Stimulated activated naive CD8-positive, alpha-beta T cell treated with anti-CD3 and anti-CD28 coated beads, Interleukin-15, amount 100 ng/mL, for 72 hours (primary cell): ENCODE measurements around the gene PPP2R1A.
"Not testable (repeated sequence)": the region's sequence is repeated elsewhere in the genome, so short reads cannot be mapped to it uniquely, and the experiment has no call there.

ENCODE experiments used
- ATAC-seq: fragments of 150-1000 bp; cut with Tn5 transposase; 2 replicates; pipeline ENCODE4 v1.10.0; 2021; ENCODE audit warnings: mild to moderate bottlenecking, moderate library complexity
- DNase-seq, 2 donors: peaks; one replicate each; pipeline ENCODE4 v3.0.0; 2021 to 2022
- H3K27ac Mint-ChIP-seq, 2 donors: one replicate each; pipeline ENCODE4 v1.8.0; 2022; ENCODE audit warnings: mild to moderate bottlenecking in 2 of 2, mixed read lengths in 2 of 2, moderate library complexity in 2 of 2
- H3K27me3 Mint-ChIP-seq: one replicate; pipeline ENCODE4 v1.8.0; 2022; ENCODE audit warnings: mixed read lengths
- H3K4me1 Mint-ChIP-seq: one replicate; pipeline ENCODE4 v1.8.0; 2022; ENCODE audit warnings: mild to moderate bottlenecking, mixed read lengths
- H3K4me3 Mint-ChIP-seq, 2 donors: one replicate each; pipeline ENCODE4 v1.8.0; 2022; ENCODE audit warnings: mild to moderate bottlenecking in 2 of 2, mixed read lengths in 2 of 2, moderate library complexity in 1 of 2
- H3K9me3 Mint-ChIP-seq, 2 donors: one replicate each; pipeline ENCODE4 v1.8.0; 2022; ENCODE audit warnings: mixed read lengths in 2 of 2

Gene PPP2R1A

DNA sequence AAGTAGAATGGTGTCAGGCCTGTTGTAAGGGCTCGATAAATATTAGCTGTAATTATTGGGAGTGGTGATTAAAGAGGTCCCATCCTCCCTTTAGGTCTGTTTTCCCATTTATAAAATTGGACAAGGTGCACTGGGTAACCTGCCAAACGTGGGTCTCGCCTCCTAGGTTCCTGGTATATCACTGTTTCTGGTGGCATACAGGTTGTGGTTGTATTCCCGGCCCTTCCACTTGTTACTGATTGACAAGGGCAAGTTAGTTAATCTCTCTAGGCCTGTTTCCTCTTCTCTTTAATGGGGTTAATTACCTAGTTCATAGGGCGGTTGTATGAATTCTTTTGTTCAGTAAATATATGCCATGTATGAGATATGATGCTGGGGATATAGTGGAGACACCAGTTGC lies 1.5 kb downstream of the PPP2R1A start:
- peak overlapping the region; percentile 98 to 100 for H3K4me3 Mint-ChIP-seq
- no peaks in the 10 kb centered on the region for H3K9me3 Mint-ChIP-seq
- H3K4me1 Mint-ChIP-seq, result peaks cover 47% of the 10 kb centered on the region
- no peaks in the 10 kb centered on the region for H3K27me3 Mint-ChIP-seq
- ATAC-seq, result no peak
- H3K27ac Mint-ChIP-seq, result peak overlapping the region in 1 of 2 donors; percentile 54
- no peak for DNase-seq

DNA sequence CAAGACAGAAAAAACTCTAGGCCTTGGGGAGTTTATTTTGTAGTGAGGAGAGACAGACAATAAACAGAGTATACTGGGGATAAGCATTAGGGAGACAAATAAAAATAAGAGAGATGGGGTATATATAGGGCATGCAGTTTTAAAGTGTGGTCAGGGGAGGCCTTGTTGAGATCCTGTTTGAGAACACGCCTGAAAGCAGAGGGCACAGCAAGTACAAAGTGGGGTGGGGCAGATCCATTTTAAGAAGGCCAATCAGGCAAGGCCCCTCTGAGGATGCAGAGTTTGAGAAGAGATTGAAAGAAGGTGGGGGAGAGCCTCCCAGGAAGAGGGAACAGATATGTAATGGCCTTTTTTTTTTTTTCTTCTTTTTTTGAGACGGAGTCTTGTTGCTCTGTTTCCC lies 2.1 kb downstream of the PPP2R1A start:
- peak overlapping the region in 1 of 2 donors; percentile 54 for H3K27ac Mint-ChIP-seq
- H3K27me3 Mint-ChIP-seq, result no peaks in the 10 kb centered on the region
- no peak for DNase-seq
- H3K9me3 Mint-ChIP-seq, result no peaks in the 10 kb centered on the region
- H3K4me3 Mint-ChIP-seq, result peak overlapping the region; percentile 98 to 100
- peaks cover 47% of the 10 kb centered on the region for H3K4me1 Mint-ChIP-seq
- ATAC-seq, result no peak

DNA sequence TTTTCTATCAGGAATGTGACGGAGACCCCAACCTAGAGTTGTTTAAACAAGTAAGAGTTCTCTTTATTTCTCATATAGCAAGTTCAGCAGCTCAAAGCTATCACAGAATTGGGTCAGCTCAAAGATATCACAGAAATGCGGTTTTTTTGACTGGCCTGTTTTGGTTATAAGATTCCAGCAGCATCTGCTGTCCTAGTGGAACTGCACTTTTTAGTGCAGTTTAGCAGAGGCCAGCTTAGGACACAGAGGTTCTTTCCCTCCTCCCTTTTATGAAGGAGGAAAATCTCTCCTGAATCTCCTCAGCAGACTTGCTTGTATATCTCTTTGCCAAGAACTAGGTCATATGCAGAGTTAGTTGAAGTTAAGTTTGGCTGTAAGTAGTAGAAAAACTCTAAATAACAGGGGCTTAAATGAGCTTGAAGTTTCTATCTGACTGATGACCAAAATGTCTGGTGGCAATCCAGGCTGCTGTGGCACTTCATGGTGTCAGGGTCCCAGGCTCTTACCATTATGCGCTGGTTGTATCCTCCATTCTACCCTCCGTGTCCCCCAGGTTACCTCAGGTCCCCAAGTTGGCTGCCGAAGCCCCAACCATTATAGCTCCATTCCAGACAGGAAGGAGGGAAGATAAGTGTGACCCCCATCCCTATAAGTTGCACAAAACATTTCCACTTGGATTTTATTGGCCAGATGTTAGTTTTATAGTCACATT lies 6.6 kb downstream of the PPP2R1A start:
- Mint-ChIP-seq H3K4me1 (peaks cover 53% of the 10 kb centered on the region), H3K4me3 (no peak overlapping the region), H3K27ac (no peak overlapping the region), H3K27me3 (no peaks in the 10 kb centered on the region), H3K9me3 (no peaks in the 10 kb centered on the region)
- DNase-seq (no peak), ATAC-seq (no peak)

DNA sequence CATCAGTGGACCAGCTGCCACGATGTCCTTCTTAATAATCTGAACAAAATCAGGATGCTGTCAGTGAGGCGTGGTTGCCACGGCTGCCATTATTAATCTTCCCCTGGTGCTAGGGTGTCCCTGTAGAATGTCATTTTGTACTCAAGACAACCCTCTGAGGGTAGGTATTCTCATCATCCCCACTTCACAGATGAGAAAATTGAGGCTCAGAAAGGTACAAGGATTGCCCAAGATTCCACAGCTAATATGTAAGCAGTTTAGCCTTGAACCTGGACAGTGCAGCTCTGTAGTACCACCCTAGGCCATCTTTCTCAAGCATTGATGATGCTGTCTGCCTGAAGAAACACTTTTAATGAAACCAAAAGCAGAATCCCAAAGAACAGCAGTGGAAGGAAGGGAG lies 8.1 kb downstream of the PPP2R1A start:
- no peak overlapping the region for H3K4me3 Mint-ChIP-seq
- DNase-seq (no peak), ATAC-seq (no peak)
- no peaks in the 10 kb centered on the region for H3K9me3 Mint-ChIP-seq
- no peaks in the 10 kb centered on the region for H3K27me3 Mint-ChIP-seq
- peaks cover 37% of the 10 kb centered on the region for H3K4me1 Mint-ChIP-seq
- peak overlapping the region; percentile 13 to 42 for H3K27ac Mint-ChIP-seq

DNA sequence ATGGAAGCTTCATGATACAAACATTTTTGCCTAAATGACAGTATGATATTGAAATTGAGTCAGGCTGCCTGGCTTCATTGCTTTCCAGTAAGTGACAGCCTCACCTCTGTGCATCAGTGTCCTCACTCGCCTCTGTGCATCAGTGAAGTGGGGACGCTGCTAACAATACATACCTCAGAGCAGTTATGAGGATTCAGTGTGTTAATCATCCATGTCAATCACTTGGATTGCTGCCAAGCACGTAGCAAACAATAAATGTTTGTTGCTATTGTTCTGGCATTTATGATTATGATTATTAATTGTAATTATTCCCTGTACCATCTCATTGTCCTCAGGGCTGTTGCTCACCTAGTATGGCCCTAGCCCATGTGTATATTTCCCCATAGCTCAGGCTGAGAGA lies 8.8 kb downstream of the PPP2R1A start:
- no peak overlapping the region for H3K27ac Mint-ChIP-seq
- H3K4me3 Mint-ChIP-seq, result no peak overlapping the region
- H3K27me3 Mint-ChIP-seq, result no peaks in the 10 kb centered on the region
- H3K4me1 Mint-ChIP-seq, result peaks cover 34% of the 10 kb centered on the region
- no peaks in the 10 kb centered on the region for H3K9me3 Mint-ChIP-seq
- no peak for DNase-seq
- no peak for ATAC-seq

DNA sequence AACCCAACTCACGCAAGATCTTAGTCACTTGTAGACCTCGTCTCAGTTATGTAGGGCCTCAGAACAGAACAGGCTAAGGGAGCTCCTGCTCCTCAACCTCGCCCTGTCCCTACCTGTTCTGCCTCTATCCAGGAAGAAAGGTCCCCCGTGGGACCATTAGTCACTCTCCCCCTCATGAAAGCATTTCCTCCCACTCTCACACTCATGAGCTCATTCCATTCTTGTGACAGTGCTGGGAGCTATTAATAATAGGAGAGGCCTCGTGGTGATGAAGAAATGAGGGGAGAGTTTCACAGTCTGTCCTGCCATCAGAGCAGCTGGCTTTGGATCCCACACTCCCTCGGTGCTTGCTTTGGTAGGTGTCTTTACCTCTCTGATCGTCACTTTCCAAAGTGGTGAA lies 10.2 kb downstream of the PPP2R1A start:
- Mint-ChIP-seq H3K9me3 (no peaks in the 10 kb centered on the region), H3K27ac (no peak overlapping the region), H3K4me1 (peaks cover 35% of the 10 kb centered on the region), H3K27me3 (no peaks in the 10 kb centered on the region), H3K4me3 (no peak overlapping the region)
- ATAC-seq, result no peak
- no peak for DNase-seq

DNA sequence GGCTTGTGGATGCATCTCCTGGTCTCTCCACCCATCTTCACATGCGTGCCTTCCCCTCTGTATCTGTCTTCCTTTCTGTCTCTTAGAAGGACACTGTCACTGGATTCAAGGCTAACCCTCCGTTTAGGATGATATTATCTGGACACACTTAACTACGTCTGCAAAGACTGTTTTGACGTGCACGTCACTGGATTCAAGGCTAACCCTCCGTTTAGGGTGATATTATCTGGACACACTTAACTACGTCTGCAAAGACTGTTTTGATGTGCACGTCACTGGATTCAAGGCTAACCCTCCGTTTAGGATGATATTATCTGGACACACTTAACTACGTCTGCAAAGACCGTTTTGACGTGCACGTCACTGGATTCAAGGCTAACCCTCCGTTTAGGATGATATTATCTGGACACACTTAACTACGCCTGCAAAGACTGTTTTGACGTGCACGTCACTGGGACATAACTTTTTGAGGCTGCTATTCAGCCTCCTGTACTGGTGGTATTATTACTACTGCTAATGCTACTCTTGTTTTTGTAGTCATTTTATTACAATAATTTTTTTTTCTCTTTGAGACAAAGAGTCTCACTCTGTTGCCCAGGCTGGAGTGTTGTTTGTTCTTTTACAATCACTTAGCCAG lies 11.0 kb downstream of the PPP2R1A start:
- not testable (repeated sequence) for H3K27ac Mint-ChIP-seq, H3K9me3 Mint-ChIP-seq, H3K4me3 Mint-ChIP-seq, ATAC-seq, DNase-seq, H3K27me3 Mint-ChIP-seq
- H3K4me1 Mint-ChIP-seq, result peaks cover 43% of the 10 kb centered on the region

DNA sequence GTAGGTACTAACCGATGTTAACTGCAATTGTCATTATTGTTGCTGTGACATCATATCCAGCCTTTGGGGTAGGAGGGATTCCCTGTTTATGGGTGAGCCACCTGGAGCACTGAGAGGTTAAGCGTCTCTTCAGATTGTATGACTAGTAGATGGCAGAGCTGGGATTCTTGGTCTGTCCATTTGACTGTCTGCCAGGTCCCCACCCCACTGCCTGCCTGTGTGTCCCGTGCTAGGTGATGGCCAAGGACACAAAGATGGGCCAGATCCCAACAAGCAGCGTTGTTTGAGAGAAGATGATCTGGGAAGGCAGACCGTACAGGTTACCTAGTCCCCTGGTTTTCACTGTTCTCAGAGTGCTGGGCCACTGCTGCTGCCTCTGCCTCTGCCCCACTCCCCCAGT lies 16.6 kb downstream of the PPP2R1A start:
- DNase-seq, result no peak
- no peak for ATAC-seq
- H3K4me3 Mint-ChIP-seq, result no peak overlapping the region
- H3K9me3 Mint-ChIP-seq, result no peaks in the 10 kb centered on the region
- H3K27ac Mint-ChIP-seq, result no peak overlapping the region
- no peaks in the 10 kb centered on the region for H3K27me3 Mint-ChIP-seq
- H3K4me1 Mint-ChIP-seq, result peaks cover 23% of the 10 kb centered on the region

DNA sequence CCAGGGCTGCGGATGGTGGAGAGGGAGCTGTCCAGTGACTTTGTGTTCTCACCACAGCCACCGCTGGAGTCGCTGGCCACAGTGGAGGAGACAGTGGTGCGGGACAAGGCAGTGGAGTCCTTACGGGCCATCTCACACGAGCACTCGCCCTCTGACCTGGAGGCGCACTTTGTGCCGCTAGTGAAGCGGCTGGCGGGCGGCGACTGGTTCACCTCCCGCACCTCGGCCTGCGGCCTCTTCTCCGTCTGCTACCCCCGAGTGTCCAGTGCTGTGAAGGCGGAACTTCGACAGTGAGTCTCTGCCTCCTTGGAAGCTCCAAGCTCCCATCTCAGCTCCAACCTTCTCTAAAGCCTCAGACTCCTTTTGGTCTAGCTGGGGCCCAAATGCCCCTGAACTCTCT lies 21.4 kb downstream of the PPP2R1A start:
- no peak overlapping the region for H3K4me3 Mint-ChIP-seq
- no peaks in the 10 kb centered on the region for H3K9me3 Mint-ChIP-seq
- DNase-seq, result no peak
- no peaks in the 10 kb centered on the region for H3K27me3 Mint-ChIP-seq
- H3K27ac Mint-ChIP-seq, result peak overlapping the region in 1 of 2 donors; percentile 24
- H3K4me1 Mint-ChIP-seq, result no peaks in the 10 kb centered on the region
- ATAC-seq, result no peak

DNA sequence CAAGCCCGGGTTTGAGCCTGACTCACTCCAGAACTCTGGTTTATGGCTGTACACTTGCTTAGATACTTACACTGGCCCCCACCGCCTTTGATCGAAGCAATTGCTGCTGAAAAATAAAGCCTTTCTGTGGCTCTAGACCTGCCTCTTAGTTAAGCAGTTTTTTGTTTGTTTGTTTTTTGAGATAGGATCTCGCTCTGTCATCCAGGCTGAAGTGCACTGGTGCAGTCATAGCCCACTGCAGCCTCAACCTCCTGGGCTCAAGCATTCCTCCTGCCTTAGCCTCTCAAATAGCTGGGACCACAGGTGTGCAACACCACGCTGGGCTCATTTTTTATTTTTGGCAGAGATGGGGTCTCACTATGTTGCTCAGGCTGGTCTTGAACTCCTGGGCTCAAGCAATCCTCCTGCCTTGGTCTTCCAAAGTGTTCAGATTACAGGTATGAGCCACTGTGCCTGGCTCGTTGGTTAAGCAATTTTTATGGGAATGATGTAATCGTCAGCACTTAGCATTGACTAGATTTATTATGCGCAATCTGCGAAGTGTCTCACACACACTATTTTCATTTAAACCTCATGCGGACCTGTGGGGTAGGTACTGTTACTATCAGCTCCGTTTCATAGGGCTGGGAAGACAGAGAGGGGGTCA lies 22.2 kb downstream of the PPP2R1A start:
- Mint-ChIP-seq H3K27ac (no peak overlapping the region), H3K4me1 (no peaks in the 10 kb centered on the region), H3K27me3 (no peaks in the 10 kb centered on the region), H3K9me3 (no peaks in the 10 kb centered on the region), H3K4me3 (no peak overlapping the region)
- no peak for ATAC-seq
- no peak for DNase-seq

DNA sequence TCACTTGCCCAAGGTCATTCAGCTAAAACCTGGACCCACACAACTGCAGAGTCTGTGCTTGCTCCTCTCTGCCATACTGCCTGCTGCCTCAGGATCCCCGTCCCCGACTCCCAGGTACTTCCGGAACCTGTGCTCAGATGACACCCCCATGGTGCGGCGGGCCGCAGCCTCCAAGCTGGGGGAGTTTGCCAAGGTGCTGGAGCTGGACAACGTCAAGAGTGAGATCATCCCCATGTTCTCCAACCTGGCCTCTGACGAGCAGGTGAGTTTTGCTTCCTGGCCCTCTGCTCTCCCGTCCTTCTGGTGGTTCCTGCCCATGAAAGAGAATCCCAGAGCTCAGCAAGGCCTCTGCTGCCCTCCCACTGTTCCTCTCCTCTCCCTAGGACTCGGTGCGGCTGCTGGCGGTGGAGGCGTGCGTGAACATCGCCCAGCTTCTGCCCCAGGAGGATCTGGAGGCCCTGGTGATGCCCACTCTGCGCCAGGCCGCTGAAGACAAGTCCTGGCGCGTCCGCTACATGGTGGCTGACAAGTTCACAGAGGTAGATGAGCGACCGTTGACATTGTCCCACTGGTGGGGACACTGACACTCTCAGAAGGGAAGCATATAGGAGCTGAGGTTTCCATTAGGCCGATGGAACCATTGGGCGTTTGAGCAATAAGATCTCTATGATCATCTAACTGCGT lies 22.9 kb downstream of the PPP2R1A start:
- no peak for ATAC-seq
- no peaks in the 10 kb centered on the region for H3K27me3 Mint-ChIP-seq
- H3K4me3 Mint-ChIP-seq, result no peak overlapping the region
- DNase-seq, result no peak
- H3K27ac Mint-ChIP-seq, result peak overlapping the region; percentile 54 to 79
- no peaks in the 10 kb centered on the region for H3K9me3 Mint-ChIP-seq
- H3K4me1 Mint-ChIP-seq, result no peaks in the 10 kb centered on the region

DNA sequence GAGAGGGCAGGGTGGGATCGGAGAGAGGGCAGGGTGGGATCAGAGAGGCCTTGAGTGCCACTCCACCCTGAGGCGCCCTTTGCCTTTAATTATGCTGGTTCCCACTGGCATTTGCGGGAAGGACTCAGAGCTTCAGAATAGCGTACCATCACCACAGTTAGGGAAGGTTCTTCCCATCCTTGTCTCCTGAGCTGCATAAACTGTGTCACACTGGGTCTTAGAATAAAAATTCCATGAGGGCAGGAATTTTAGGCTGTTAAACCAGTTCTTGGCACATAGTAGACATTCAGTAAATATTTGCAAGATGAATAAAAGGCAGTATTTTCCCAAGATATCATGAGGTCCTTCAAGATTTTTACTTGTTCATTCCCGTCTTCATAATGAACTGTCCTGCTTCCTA lies 24.4 kb downstream of the PPP2R1A start:
- Mint-ChIP-seq H3K4me3 (no peak overlapping the region), H3K27ac (no peak overlapping the region), H3K27me3 (no peaks in the 10 kb centered on the region), H3K9me3 (no peaks in the 10 kb centered on the region), H3K4me1 (no peaks in the 10 kb centered on the region)
- ATAC-seq (no peak), DNase-seq (no peak)

DNA sequence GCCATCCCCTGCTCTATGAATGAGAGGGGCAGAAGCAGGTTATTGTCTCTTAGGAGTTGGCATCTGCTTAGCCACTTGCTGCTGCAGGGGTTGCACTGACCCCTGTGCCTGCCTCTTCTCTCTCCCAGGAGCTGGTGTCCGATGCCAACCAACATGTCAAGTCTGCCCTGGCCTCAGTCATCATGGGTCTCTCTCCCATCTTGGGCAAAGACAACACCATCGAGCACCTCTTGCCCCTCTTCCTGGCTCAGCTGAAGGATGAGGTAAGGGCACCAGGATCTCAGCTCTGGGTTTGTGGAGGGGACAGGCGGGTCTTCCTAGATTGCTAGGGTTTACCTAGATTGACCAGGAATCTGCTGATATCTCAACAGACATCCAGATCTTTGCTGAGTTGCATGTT lies 26.5 kb downstream of the PPP2R1A start:
- no peak overlapping the region for H3K4me3 Mint-ChIP-seq
- ATAC-seq, result no peak

DNA sequence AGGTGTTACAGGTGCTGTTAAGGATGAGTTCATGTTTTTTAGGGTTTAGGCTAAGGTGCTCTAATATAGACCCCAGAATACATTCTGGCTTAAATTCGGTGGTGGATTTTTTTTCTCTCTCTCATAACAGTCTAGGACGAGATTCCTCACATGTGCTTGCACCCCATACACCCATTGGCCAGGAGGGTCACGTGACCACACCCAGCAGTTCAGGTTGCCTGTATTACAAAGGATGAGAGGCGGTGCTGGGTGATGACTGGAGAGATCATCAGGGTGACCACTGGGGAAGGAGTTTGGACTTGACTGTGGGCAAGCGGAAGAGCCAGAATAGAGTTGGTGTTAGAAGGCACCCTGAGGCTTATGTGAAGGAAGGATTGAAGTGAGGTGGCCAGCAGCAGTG lies 27.7 kb downstream of the PPP2R1A start:
- no peaks in the 10 kb centered on the region for H3K9me3 Mint-ChIP-seq
- no peak overlapping the region for H3K4me3 Mint-ChIP-seq
- DNase-seq (no peak), ATAC-seq (no peak)
- H3K4me1 Mint-ChIP-seq, result no peaks in the 10 kb centered on the region
- no peaks in the 10 kb centered on the region for H3K27me3 Mint-ChIP-seq
- peak overlapping the region; percentile 1 to 2 for H3K27ac Mint-ChIP-seq

More for the DNA sequence above, 26.5 kb downstream of the PPP2R1A start:
- H3K27me3 Mint-ChIP-seq, result no peaks in the 10 kb centered on the region
- no peaks in the 10 kb centered on the region for H3K9me3 Mint-ChIP-seq
- DNase-seq, result no peak
- H3K4me1 Mint-ChIP-seq, result no peaks in the 10 kb centered on the region
- peak overlapping the region in 1 of 2 donors; percentile 19 for H3K27ac Mint-ChIP-seq

DNA sequence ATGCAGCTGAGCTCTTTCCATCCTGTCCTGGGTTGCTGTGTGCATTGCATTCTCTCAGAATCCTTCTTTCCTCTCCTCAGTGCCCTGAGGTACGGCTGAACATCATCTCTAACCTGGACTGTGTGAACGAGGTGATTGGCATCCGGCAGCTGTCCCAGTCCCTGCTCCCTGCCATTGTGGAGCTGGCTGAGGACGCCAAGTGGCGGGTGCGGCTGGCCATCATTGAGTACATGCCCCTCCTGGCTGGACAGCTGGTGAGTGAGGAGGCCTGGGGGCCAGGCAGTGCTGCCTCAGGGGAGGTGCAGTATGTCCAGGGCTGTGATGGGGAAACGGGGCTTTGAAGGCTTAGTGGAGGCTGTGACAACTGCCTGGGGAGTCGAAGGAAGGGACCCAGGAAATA lies 29.8 kb downstream of the PPP2R1A start:
- Mint-ChIP-seq H3K4me1 (no peaks in the 10 kb centered on the region), H3K27me3 (no peaks in the 10 kb centered on the region), H3K27ac (peak overlapping the region; percentile 52 to 98), H3K4me3 (no peak overlapping the region), H3K9me3 (no peaks in the 10 kb centered on the region)
- peak in 1 of 2 donors; percentile 8 for DNase-seq
- ATAC-seq, result no peak

DNA sequence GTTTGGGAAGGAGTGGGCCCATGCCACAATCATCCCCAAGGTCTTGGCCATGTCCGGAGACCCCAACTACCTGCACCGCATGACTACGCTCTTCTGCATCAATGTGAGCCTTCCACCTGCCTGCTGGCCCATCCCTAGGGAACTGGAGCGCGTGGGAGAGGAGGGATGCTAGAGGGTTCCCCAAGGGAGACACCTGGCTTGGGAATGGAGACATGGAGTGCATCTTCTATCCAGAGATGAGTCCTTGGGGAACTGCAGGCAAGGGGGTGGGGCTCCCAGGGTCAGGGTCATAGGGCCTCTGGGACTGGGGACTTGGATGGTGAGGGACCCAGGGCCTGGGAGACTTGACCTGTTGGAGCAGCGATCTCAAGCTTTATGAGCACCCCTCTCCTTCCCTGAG lies 31.2 kb downstream of the PPP2R1A start:
- no peak for DNase-seq
- ATAC-seq, result no peak
- Mint-ChIP-seq H3K9me3 (no peaks in the 10 kb centered on the region), H3K27ac (peak overlapping the region; percentile 19 to 66), H3K4me3 (no peak overlapping the region), H3K4me1 (no peaks in the 10 kb centered on the region), H3K27me3 (no peaks in the 10 kb centered on the region)
